Testis (tissue), 3 donors: Measurements from ENCODE around the gene MAGEE2. TPM values are rescaled to one million over a fixed set of nuclear protein-coding genes. Genes with fewer than 3 reads are reported as not detected.

ENCODE experiments used
- DNase-seq: peaks from one replicate; pipeline ENCODE4 v3.0.0-alpha.2; 2019
- H3K27ac ChIP-seq, 2 donors: fragments of 200-600 bp; sonication (generic); one replicate each; pipeline ENCODE4 v1.5.1; 2019
- H3K27me3 ChIP-seq: fragments of 200-600 bp; sonication (generic); one replicate; pipeline ENCODE4 v1.5.1; 2019
- H3K36me3 ChIP-seq: fragments of 200-600 bp; sonication (generic); one replicate; pipeline ENCODE4 v1.5.1; 2017; ENCODE audit warnings: low read depth; ENCODE audit errors: missing control alignments
- H3K4me1 ChIP-seq: fragments of 200-600 bp; sonication (generic); one replicate; pipeline ENCODE4 v1.5.1; 2019
- H3K4me3 ChIP-seq, 2 donors: fragments of 200-600 bp; sonication (generic); one replicate each; pipeline ENCODE4 v1.5.1; 2017 to 2019
- H3K9me3 ChIP-seq: fragments of 200-600 bp; sonication (generic); one replicate; pipeline ENCODE4 v1.5.1; 2017
- POLR2A ChIP-seq: fragments of 450-650 bp; IDR thresholded peaks from one replicate; pipeline ENCODE4 v1.6.1; 2017; ENCODE audit warnings: antibody characterized with exemption, mild to moderate bottlenecking, moderate library complexity
- WGBS, 2 donors: methylation state at CpG; one replicate each; pipeline ENCODE4 v1.1.5; 2018; 5-methylcytosine and 5-hydroxymethylcytosine counted together
- intact Hi-C: fragments of 100-400 bp; cut with DNase I; formaldehyde crosslinking; loops from one replicate; pipeline ENCODE4 v1.15.1; 2023; ENCODE audit warnings: low total_unique reads
- polyA plus RNA-seq: library from polyadenylated mRNA; stranded (reverse); fragments of 350-450 nt; fragmentation: Illumina TruSeq; extraction: RNeasy Lipid Tissue Mini Kit (QIAGEN cat#74804); gene quantifications from one replicate; pipeline ENCODE4 v1.2.3, GENCODE V29; 2014; ENCODE audit warnings: low read depth, low replicate concordance; ENCODE audit not compliant: insufficient read depth
- total RNA-seq, 2 donors: library from RNA; depleted of rRNA; stranded (reverse); fragments of >200 nt; gene quantifications; one replicate each; pipeline ENCODE4 v1.2.3, GENCODE V29; 2016
- TF ChIP-seq, protein P1 (sequence below), 3 experiments: fragments of 450-650 bp in 2 of 3; fragments of 200-600 bp in 1 of 3; sonication (generic) in 1 of 3; IDR thresholded peaks; one replicate each; pipeline ENCODE4 v1.5.1; 2016 to 2019; ENCODE audit warnings: antibody characterized with exemption in 3 of 3, mild to moderate bottlenecking in 2 of 3, moderate library complexity in 1 of 3

Gene MAGEE2
- total and polyA plus RNA-seq, 3 donors from 2014 or later = 0.12 TPM; not detected in 2

GRCh38 chrX:75746891-75747639, 38.0 kb downstream of the MAGEE2 start:
- Histone ChIP-seq H3K4me3 (peak overlapping the region; percentile 40 to 47), H3K4me1 (no peaks in the 10 kb centered on the region), H3K27me3 (no peaks in the 10 kb centered on the region), H3K27ac (no peak overlapping the region), H3K36me3 (no peaks in the 10 kb centered on the region), H3K9me3 (no peaks in the 10 kb centered on the region)
- DNase-seq = peak; percentile 37
- no peak for TF ChIP-seq POLR2A
- TF ChIP-seq, protein P1, sequence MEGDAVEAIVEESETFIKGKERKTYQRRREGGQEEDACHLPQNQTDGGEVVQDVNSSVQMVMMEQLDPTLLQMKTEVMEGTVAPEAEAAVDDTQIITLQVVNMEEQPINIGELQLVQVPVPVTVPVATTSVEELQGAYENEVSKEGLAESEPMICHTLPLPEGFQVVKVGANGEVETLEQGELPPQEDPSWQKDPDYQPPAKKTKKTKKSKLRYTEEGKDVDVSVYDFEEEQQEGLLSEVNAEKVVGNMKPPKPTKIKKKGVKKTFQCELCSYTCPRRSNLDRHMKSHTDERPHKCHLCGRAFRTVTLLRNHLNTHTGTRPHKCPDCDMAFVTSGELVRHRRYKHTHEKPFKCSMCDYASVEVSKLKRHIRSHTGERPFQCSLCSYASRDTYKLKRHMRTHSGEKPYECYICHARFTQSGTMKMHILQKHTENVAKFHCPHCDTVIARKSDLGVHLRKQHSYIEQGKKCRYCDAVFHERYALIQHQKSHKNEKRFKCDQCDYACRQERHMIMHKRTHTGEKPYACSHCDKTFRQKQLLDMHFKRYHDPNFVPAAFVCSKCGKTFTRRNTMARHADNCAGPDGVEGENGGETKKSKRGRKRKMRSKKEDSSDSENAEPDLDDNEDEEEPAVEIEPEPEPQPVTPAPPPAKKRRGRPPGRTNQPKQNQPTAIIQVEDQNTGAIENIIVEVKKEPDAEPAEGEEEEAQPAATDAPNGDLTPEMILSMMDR (IDR thresholded peaks at IDR 0.05) = no peak
- intact Hi-C loops = no loop called here
- WGBS, 2 donors = 10 to 11% methylated on average over 1 to 25 of the region's 54 CpGs
